Erythroblast (primary cell): ENCODE results near the gene GLI1.

Source experiments
- GATA1 ChIP-seq: IDR thresholded peaks from 2 replicates; pipeline ENCODE4 v1.6.1; 2011; ENCODE audit warnings: low read depth, mild to moderate bottlenecking, control low read depth, low read length, moderate library complexity
- POLR2A ChIP-seq: IDR thresholded peaks from 2 replicates; pipeline ENCODE4 v1.6.1; 2011; ENCODE audit warnings: mild to moderate bottlenecking, low read length

GRCh38 chr12:57454213-57454565 is 5.4 kb upstream of the GLI1 start:
- no peak for TF ChIP-seq POLR2A
- TF ChIP-seq GATA1 = no peak
